Measurements from ENCODE around the gene KCNA3.

- TF ChIP-seq POLR2A (IDR thresholded peaks at IDR 0.05): no peak
- no peak for TF ChIP-seq CTCF (IDR thresholded peaks at IDR 0.05)
- no peak for TF ChIP-seq POLR2AphosphoS5 (IDR thresholded peaks at IDR 0.05)
Measured at GRCh38 chr1:110635434-110635833, 39.3 kb downstream of the KCNA3 start.
